Measurements from ENCODE around the gene INTS6. TPM values are rescaled to one million over a fixed set of nuclear protein-coding genes. Genes with fewer than 3 reads are reported as not detected.

Gene INTS6
- total and polyA plus RNA-seq, 8 donors = 10.9 to 44.8 (median 27.2) TPM

- H3K36me3 ChIP-seq = no peaks in the 10 kb centered on the region
- no peaks in the 10 kb centered on the region for H3K27me3 ChIP-seq
- intact Hi-C loops (cut with DNase I) = no loop called here
- TF ChIP-seq CTCF (IDR thresholded peaks at IDR 0.05) = no peak
- no peaks in the 10 kb centered on the region for H3K4me1 ChIP-seq
- no peak for ATAC-seq
- H3K27ac ChIP-seq = no peak overlapping the region
- no peaks in the 10 kb centered on the region for H3K9me3 ChIP-seq
- 91 to 98% methylated on average over 2 of the region's 2 CpGs for WGBS, 2 donors
- DNase-seq = no peak
- FAIRE-seq = no peak
- H3K4me3 ChIP-seq = no peak overlapping the region
Measured at GRCh38 chr13:51318015-51318414, 134.8 kb downstream of the INTS6 start.

GRCh38 chr13:51317262-51317661, 135.6 kb downstream of the INTS6 start:
- Histone ChIP-seq H3K9me3 (no peaks in the 10 kb centered on the region), H3K36me3 (no peaks in the 10 kb centered on the region), H3K27ac (no peak overlapping the region), H3K4me3 (no peak overlapping the region), H3K4me1 (no peaks in the 10 kb centered on the region), H3K27me3 (no peaks in the 10 kb centered on the region)
- WGBS, 2 donors = 41 to 47% methylated on average over 1 of the region's 1 CpG
- no peak for FAIRE-seq
- no peak for ATAC-seq
- no peak for TF ChIP-seq CTCF (IDR thresholded peaks at IDR 0.05)
- DNase-seq = no peak
- intact Hi-C loops (cut with DNase I) = no loop called here

GRCh38 chr13:51313619-51314018, 139.2 kb downstream of the INTS6 start:
- no peak for ATAC-seq
- Histone ChIP-seq H3K4me3 (no peak overlapping the region), H3K27ac (no peak overlapping the region), H3K4me1 (no peaks in the 10 kb centered on the region), H3K27me3 (no peaks in the 10 kb centered on the region), H3K9me3 (no peaks in the 10 kb centered on the region), H3K36me3 (no peaks in the 10 kb centered on the region)
- intact Hi-C loops (cut with DNase I) = no loop called here
- no peak for TF ChIP-seq CTCF (IDR thresholded peaks at IDR 0.05)
- no peak for DNase-seq
- FAIRE-seq = no peak
- 63 to 79% methylated on average over 1 of the region's 1 CpG for WGBS, 2 donors

- H3K9me3 ChIP-seq = no peaks in the 10 kb centered on the region
- intact Hi-C loops (cut with DNase I) = no loop called here
- DNase-seq = no peak
- no peak for FAIRE-seq
- no peaks in the 10 kb centered on the region for H3K36me3 ChIP-seq
- no peaks in the 10 kb centered on the region for H3K4me1 ChIP-seq
- 89 to 95% methylated on average over 5 of the region's 5 CpGs for WGBS, 2 donors
- no peak for ATAC-seq
- no peaks in the 10 kb centered on the region for H3K27me3 ChIP-seq
- H3K4me3 ChIP-seq = no peak overlapping the region
- no peak for TF ChIP-seq CTCF (IDR thresholded peaks at IDR 0.05)
- H3K27ac ChIP-seq = no peak overlapping the region
Measured at GRCh38 chr13:51311957-51312520, 140.8 kb downstream of the INTS6 start.

Small RNA genes lying within 50 kb of the gene (microRNA-seq; reads per million reads assigned to microRNA genes)
- 0 reads per million in 2 donors for gene MIR5693

Other genes starting within 250 kb of the INTS6 start
- gene FAM124A, start 230.6 kb downstream of the INTS6 start, total RNA-seq = 1 to 10 TPM in 1 of 6 donors, under 1 TPM in 5; 0.47 to 1.6 (median 0.65) TPM
- 1 to 10 TPM; 1.1 to 1.2 TPM for gene FAM124A, start 230.6 kb downstream of the INTS6 start, polyA plus RNA-seq
- gene SERPINE3, start 113.3 kb downstream of the INTS6 start, total RNA-seq = not detected
- not detected for gene SERPINE3, start 113.3 kb downstream of the INTS6 start, polyA plus RNA-seq
- gene WDFY2, start 131.4 kb upstream of the INTS6 start, total RNA-seq = 10 to 100 TPM; 16.0 to 25.2 (median 17.5) TPM
- 10 to 100 TPM; 11.4 to 16.3 TPM for gene WDFY2, start 131.4 kb upstream of the INTS6 start, polyA plus RNA-seq

Measured in pancreas (tissue), 10 donors.